Neuronal stem cell (in vitro differentiated cells): Measurements from ENCODE around the gene ZCCHC7.

Experiments used
- DNase-seq: peaks from one replicate; pipeline ENCODE4 v3.0.0-alpha.2; 2013; ENCODE audit warnings: low spot score
- H2AFZ ChIP-seq: one replicate; pipeline ENCODE4 v1.6.1; 2013; ENCODE audit warnings: mild to moderate bottlenecking, low read length, inconsistent platforms
- H2AK5ac ChIP-seq: 2 replicates; pipeline ENCODE4 v1.6.1; 2013; ENCODE audit warnings: low read depth, mild to moderate bottlenecking, inconsistent platforms, low read length, moderate library complexity, mixed read lengths
- H2BK120ac ChIP-seq: 2 replicates; pipeline ENCODE4 v1.6.1; 2013; ENCODE audit warnings: low read depth, mild to moderate bottlenecking, inconsistent platforms, low read length, moderate library complexity, mixed read lengths
- H2BK12ac ChIP-seq: one replicate; pipeline ENCODE4 v1.6.1; 2013; ENCODE audit warnings: low read length, inconsistent platforms
- H2BK15ac ChIP-seq: 2 replicates; pipeline ENCODE4 v1.6.1; 2013; ENCODE audit warnings: mild to moderate bottlenecking, low read length, inconsistent platforms, mixed read lengths
- H2BK5ac ChIP-seq: one replicate; pipeline ENCODE4 v1.6.1; 2013; ENCODE audit warnings: inconsistent platforms, mild to moderate bottlenecking, low read length, moderate library complexity
- H3K14ac ChIP-seq: one replicate; pipeline ENCODE4 v1.6.1; 2013; ENCODE audit warnings: low read length, inconsistent platforms
- H3K18ac ChIP-seq: 2 replicates; pipeline ENCODE4 v1.6.1; 2013; ENCODE audit warnings: low read length, inconsistent platforms
- H3K23ac ChIP-seq: 2 replicates; pipeline ENCODE4 v1.6.1; 2013; ENCODE audit warnings: low read depth, mild to moderate bottlenecking, mixed read lengths, low read length, inconsistent platforms; ENCODE audit not compliant: poor library complexity
- H3K27ac ChIP-seq: replicated peaks from 3 replicates; pipeline ENCODE4 v1.5.1; 2013; ENCODE audit warnings: low read length, inconsistent platforms
- H3K27me3 ChIP-seq, 3 experiments: 2 replicates each; pipeline ENCODE4 v1.6.1; 2013; ENCODE audit warnings: low read length in 3 of 3, mild to moderate bottlenecking in 2 of 3, inconsistent platforms in 1 of 3, low read depth in 1 of 3, mixed read lengths in 1 of 3, moderate library complexity in 1 of 3; ENCODE audit not compliant: control insufficient read depth in 3 of 3, insufficient read depth in 3 of 3
- H3K36me3 ChIP-seq, 2 donors: replicated peaks in 1 of 2; 2 replicates each; pipeline ENCODE4 v1.6.1; 2013; ENCODE audit warnings: low read length in 2 of 2; ENCODE audit not compliant: control insufficient read depth in 2 of 2, insufficient read depth in 2 of 2
- H3K4ac ChIP-seq: 2 replicates; pipeline ENCODE4 v1.6.1; 2013; ENCODE audit warnings: inconsistent platforms, mild to moderate bottlenecking, low read length, moderate library complexity
- H3K4me1 ChIP-seq, 2 donors: 1 replicate in 1 of 2; 2 replicates in 1 of 2; pipeline ENCODE4 v1.6.1; 2013; ENCODE audit warnings: low read length in 2 of 2, low read depth in 1 of 2; ENCODE audit not compliant: control insufficient read depth in 2 of 2, insufficient read depth in 1 of 2
- H3K4me2 ChIP-seq: one replicate; pipeline ENCODE4 v1.6.1; 2013; ENCODE audit warnings: mild to moderate bottlenecking, low read length, inconsistent platforms; ENCODE audit not compliant: insufficient read depth, poor library complexity, severe bottlenecking
- H3K4me3 ChIP-seq, 2 donors: 2 replicates each; pipeline ENCODE4 v1.5.1; 2013; ENCODE audit warnings: low read length in 2 of 2, mild to moderate bottlenecking in 2 of 2, inconsistent platforms in 1 of 2, moderate library complexity in 1 of 2
- H3K79me1 ChIP-seq: one replicate; pipeline ENCODE4 v1.6.1; 2013; ENCODE audit warnings: low read depth, mild to moderate bottlenecking, inconsistent platforms, low read length, moderate library complexity
- H3K9ac ChIP-seq: one replicate; pipeline ENCODE4 v1.6.1; 2013; ENCODE audit warnings: mild to moderate bottlenecking, low read depth, low read length, inconsistent platforms; ENCODE audit not compliant: poor library complexity
- H3K9me3 ChIP-seq, 2 donors: replicated peaks in 1 of 2; 2 replicates each; pipeline versions ENCODE3 to v1.6.1; 2013; ENCODE audit warnings: low read length in 2 of 2, mild to moderate bottlenecking in 2 of 2, inconsistent platforms in 1 of 2, low read depth in 1 of 2, mixed read lengths in 1 of 2, moderate library complexity in 1 of 2; ENCODE audit not compliant: control insufficient read depth in 2 of 2, insufficient read depth in 1 of 2
- H4K8ac ChIP-seq: one replicate; pipeline ENCODE4 v1.6.1; 2013; ENCODE audit warnings: low read depth, mild to moderate bottlenecking, inconsistent platforms, low read length, moderate library complexity
- H4K91ac ChIP-seq: one replicate; pipeline ENCODE4 v1.6.1; 2013; ENCODE audit warnings: low read length, low read depth, mild to moderate bottlenecking, inconsistent platforms; ENCODE audit not compliant: poor library complexity
- WGBS, 2 donors: extraction: QIAGEN DNeasy Blood & Tissue Kit; methylation state at CpG; one replicate each; pipeline ENCODE4 v1.1.7; 2013; ENCODE audit warnings: missing lambda C conversion rate in 2 of 2, mixed read lengths in 1 of 2; ENCODE audit not compliant: insufficient read length in 2 of 2, insufficient replicate concordance in 1 of 2; ENCODE audit errors: extremely low coverage in 2 of 2; 5-methylcytosine and 5-hydroxymethylcytosine counted together

The ZCCHC7 gene

DNA sequence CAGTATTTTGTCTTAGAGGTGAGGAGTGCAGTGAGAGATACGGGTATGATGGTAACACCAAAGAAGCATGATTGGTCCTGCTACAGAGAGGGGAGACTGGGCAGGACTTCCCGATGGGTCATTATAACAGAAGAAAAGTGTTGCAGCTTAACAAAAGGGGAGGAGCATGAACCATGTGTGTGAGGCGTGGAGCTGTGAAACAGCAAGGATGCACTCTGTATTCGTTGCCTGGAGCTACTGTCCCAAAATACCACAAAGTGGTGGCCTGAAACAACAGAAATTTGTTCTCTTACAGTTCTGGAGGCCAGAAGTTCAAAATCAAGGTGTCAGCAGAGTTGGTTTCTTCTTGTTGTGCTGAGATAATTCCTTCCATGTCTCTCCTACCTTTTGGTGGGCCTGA is 242.8 kb downstream of the ZCCHC7 start:
- H3K79me1 ChIP-seq, result no peaks in the 10 kb centered on the region
- no peak overlapping the region for H2AFZ ChIP-seq
- H4K91ac ChIP-seq, result no peak overlapping the region
- H2BK5ac ChIP-seq, result no peak overlapping the region
- no peak overlapping the region for H2BK15ac ChIP-seq
- no peaks in the 10 kb centered on the region for H3K27me3 ChIP-seq
- no peak overlapping the region for H3K27ac ChIP-seq
- no peaks in the 10 kb centered on the region for H3K9me3 ChIP-seq
- H2BK120ac ChIP-seq, result no peak overlapping the region
- H3K36me3 ChIP-seq, result peaks cover 0 to 26% of the 10 kb centered on the region in 2 donors
- no peaks in the 10 kb centered on the region for H3K4me1 ChIP-seq
- H3K18ac ChIP-seq, result no peak overlapping the region
- no peak overlapping the region for H3K4me3 ChIP-seq
- no peak overlapping the region for H3K4ac ChIP-seq
- H2BK12ac ChIP-seq, result no peak overlapping the region
- H3K23ac ChIP-seq, result no peak overlapping the region
- WGBS, 2 donors, result no CpG with 5 or more reads among the region's 4 CpGs
- DNase-seq, result no peak
- no peak overlapping the region for H2AK5ac ChIP-seq
- no peak overlapping the region for H3K9ac ChIP-seq
- H3K4me2 ChIP-seq, result no peak overlapping the region
- H4K8ac ChIP-seq, result no peak overlapping the region
- H3K14ac ChIP-seq, result no peak overlapping the region

DNA sequence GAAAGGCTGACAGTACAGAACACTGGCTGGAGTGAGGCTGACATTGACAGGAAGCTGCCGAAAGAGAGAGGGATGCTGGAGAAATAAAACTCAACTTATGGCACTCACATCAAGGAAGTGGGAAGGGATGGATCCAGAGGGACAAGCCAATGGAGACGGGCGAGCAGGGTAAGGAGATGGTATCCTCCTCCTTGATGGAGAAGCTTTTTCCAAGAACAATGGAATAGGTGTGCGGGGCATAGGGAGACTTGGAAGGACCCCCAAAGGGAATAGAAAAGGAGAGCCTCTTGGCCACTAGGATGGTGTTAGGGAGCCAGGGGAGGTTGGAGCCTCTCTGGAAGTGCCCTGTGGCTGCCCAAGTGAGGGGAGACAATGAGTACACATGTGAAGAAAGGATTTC is 243.8 kb downstream of the ZCCHC7 start:
- DNase-seq, result no peak
- Histone ChIP-seq H2BK120ac (no peak overlapping the region), H4K8ac (no peak overlapping the region), H3K18ac (no peak overlapping the region), H3K9ac (no peak overlapping the region), H3K14ac (no peak overlapping the region), H2BK5ac (no peak overlapping the region), H3K27me3 (no peaks in the 10 kb centered on the region), H3K4me2 (no peak overlapping the region), H3K4ac (no peak overlapping the region), H3K79me1 (no peaks in the 10 kb centered on the region), H2AFZ (no peak overlapping the region), H3K4me3 (no peak overlapping the region), H2BK12ac (no peak overlapping the region), H4K91ac (no peak overlapping the region), H3K4me1 (no peaks in the 10 kb centered on the region), H2BK15ac (no peak overlapping the region), H2AK5ac (no peak overlapping the region), H3K27ac (no peak overlapping the region), H3K9me3 (no peaks in the 10 kb centered on the region), H3K36me3 (peaks cover 0 to 16% of the 10 kb centered on the region in 2 donors), H3K23ac (no peak overlapping the region)
- no CpG with 5 or more reads among the region's 4 CpGs for WGBS, 2 donors

DNA sequence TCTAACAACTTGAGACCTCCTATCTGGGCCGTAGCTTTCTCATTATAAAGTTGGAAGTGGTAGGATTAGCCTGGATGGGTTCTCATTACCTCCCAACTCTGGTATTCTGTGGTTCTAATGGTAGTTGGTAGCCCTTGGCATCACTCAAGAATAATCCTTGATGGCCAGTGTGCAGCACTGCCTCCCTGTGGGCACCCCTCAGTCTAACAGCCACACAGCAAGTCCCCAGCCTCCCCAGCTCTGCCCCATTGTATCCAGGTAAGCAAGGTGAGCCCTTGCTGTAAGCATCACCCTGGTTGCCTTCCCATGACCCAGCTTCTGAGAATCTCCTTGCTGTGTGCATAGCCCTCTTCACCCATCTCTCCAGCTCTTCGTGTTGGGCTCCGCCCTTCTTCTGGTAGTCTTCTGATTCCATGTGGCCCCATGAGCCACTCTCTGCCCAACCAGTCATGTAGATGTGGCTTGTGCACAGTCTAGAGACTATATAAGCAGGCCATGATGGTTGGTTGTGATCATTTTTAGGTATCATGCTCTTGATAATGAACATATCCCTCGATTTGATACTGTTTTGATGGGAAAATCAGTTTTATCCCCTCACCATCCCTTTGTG is 244.5 kb downstream of the ZCCHC7 start:
- H3K4me1 ChIP-seq, result no peaks in the 10 kb centered on the region
- no peak for DNase-seq
- H3K23ac ChIP-seq, result no peak overlapping the region

GRCh38 chr9:37369671-37370070 is 249.3 kb downstream of the ZCCHC7 start:
- Histone ChIP-seq H3K4me2 (no peak overlapping the region), H2BK15ac (no peak overlapping the region), H3K79me1 (no peaks in the 10 kb centered on the region), H4K91ac (no peak overlapping the region), H3K27me3 (no peaks in the 10 kb centered on the region), H2BK120ac (no peak overlapping the region), H4K8ac (no peak overlapping the region), H2AFZ (no peak overlapping the region), H2BK5ac (no peak overlapping the region), H3K4me3 (no peak overlapping the region), H3K9ac (no peak overlapping the region), H3K9me3 (no peaks in the 10 kb centered on the region), H3K36me3 (no peaks in the 10 kb centered on the region), H2BK12ac (no peak overlapping the region), H3K4ac (no peak overlapping the region), H3K23ac (no peak overlapping the region), H3K4me1 (peaks cover 0 to 1% of the 10 kb centered on the region in 2 donors), H3K27ac (no peak overlapping the region), H3K14ac (no peak overlapping the region), H3K18ac (no peak overlapping the region), H2AK5ac (peak overlapping the region; percentile 7)
- DNase-seq, result no peak
- WGBS, 2 donors, result no CpG with 5 or more reads among the region's 5 CpGs

More for the DNA sequence above, 244.5 kb downstream of the ZCCHC7 start:
- H2BK120ac ChIP-seq, result no peak overlapping the region
- H3K27ac ChIP-seq, result no peak overlapping the region
- no peaks in the 10 kb centered on the region for H3K9me3 ChIP-seq
- no peak overlapping the region for H2BK12ac ChIP-seq
- no peak overlapping the region for H2AFZ ChIP-seq
- H3K36me3 ChIP-seq, result peaks cover 0 to 9% of the 10 kb centered on the region in 2 donors
- WGBS, 2 donors, result no CpG with 5 or more reads among the region's 4 CpGs
- no peak overlapping the region for H3K9ac ChIP-seq
- H2BK15ac ChIP-seq, result no peak overlapping the region
- H3K27me3 ChIP-seq, result no peaks in the 10 kb centered on the region
- H3K4ac ChIP-seq, result no peak overlapping the region
- H2AK5ac ChIP-seq, result no peak overlapping the region
- no peaks in the 10 kb centered on the region for H3K79me1 ChIP-seq
- H3K18ac ChIP-seq, result no peak overlapping the region
- H3K4me3 ChIP-seq, result no peak overlapping the region
- no peak overlapping the region for H4K8ac ChIP-seq
- no peak overlapping the region for H4K91ac ChIP-seq
- no peak overlapping the region for H2BK5ac ChIP-seq
- H3K14ac ChIP-seq, result no peak overlapping the region
- H3K4me2 ChIP-seq, result no peak overlapping the region
